Parathyroid adenoma (tissue), 2 donors: Measurements from ENCODE around the gene HSPA12A.

ENCODE experiments used
- H2AFZ ChIP-seq: fragments of 300-600 bp; sonication (generic); one replicate; pipeline ENCODE4 v1.7.0; 2017; ENCODE audit warnings: antibody characterized with exemption, mild to moderate bottlenecking
- H3K27ac ChIP-seq: fragments of 300-600 bp; sonication (generic); one replicate; pipeline ENCODE4 v1.7.0; 2017
- H3K27me3 ChIP-seq: fragments of 300-600 bp; sonication (generic); one replicate; pipeline ENCODE4 v1.7.0; 2017; ENCODE audit warnings: low read length; ENCODE audit not compliant: control insufficient read depth, insufficient read depth
- H3K36me3 ChIP-seq: fragments of 300-600 bp; sonication (generic); one replicate; pipeline ENCODE4 v1.7.0; 2017; ENCODE audit warnings: low read length; ENCODE audit not compliant: control insufficient read depth, insufficient read depth
- H3K4me1 ChIP-seq: fragments of 300-600 bp; sonication (generic); one replicate; pipeline ENCODE4 v1.7.0; 2017; ENCODE audit warnings: control low read depth
- H3K4me2 ChIP-seq: fragments of 300-600 bp; sonication (generic); one replicate; pipeline ENCODE4 v1.7.0; 2017; ENCODE audit warnings: low read length
- H3K4me3 ChIP-seq: fragments of 300-600 bp; sonication (generic); one replicate; pipeline ENCODE4 v1.7.0; 2017; ENCODE audit warnings: low read depth, low read length
- H3K79me2 ChIP-seq: fragments of 300-600 bp; sonication (generic); one replicate; pipeline ENCODE4 v1.7.0; 2017; ENCODE audit warnings: control low read depth
- H3K9ac ChIP-seq: fragments of 300-600 bp; sonication (generic); one replicate; pipeline ENCODE4 v1.7.0; 2017; ENCODE audit warnings: mild to moderate bottlenecking
- H3K9me3 ChIP-seq: fragments of 300-600 bp; sonication (generic); one replicate; pipeline ENCODE4 v1.7.0; 2017; ENCODE audit warnings: low read length; ENCODE audit not compliant: control insufficient read depth
- TF ChIP-seq, protein P1 (sequence below): fragments of 300-600 bp; sonication (generic); IDR thresholded peaks from one replicate; pipeline ENCODE4 v1.7.0; 2017; ENCODE audit warnings: antibody characterized with exemption, mild to moderate bottlenecking
- donor health status: primary hyperparathyroidism.

Gene HSPA12A

DNA sequence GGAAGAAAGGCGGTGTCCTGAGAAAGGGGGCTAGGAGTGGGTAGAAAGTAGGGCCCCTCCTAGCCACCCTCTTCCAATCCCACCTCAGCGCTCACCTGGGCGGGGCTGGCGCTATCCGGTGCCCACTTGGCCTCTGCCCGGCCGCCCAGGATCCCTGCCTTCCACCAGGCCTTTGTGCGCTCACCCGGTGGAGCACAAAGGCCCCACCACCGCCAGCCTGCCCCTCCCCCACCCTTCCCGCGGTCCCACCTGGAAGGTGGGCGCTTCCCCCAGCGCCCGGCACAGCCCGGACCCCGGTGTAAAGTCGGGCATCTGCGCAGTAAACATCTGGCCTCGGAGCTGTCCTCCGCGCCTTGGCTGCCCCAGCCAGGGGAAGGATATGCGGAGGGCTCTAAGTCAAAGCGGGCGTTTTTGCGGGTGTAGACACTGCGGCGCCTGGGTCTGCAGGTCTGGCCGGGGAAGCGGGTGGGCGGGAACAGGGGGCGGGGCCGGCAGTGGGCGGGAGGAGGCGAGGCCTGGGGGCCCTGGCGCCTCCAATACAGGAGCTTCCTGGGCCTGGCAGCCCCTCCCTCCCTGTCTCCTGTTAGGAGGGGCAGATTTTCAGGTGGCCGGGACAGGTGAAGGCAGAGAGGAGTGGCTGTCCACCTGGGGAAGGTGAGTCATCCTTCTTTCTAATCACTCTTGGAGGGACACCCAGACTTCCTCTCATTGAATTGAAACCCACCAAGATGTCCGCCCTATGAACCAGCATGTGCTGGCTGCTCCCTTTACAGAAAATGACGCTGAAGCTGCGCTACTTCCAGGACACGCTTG lies 72.3 kb downstream of the HSPA12A start:
- no peaks in the 10 kb centered on the region for H3K36me3 ChIP-seq
- H3K4me3 ChIP-seq = no peak overlapping the region
- no peak overlapping the region for H3K4me2 ChIP-seq
- no peak overlapping the region for H3K27ac ChIP-seq
- H3K9ac ChIP-seq = no peak overlapping the region
- TF ChIP-seq, protein P1, sequence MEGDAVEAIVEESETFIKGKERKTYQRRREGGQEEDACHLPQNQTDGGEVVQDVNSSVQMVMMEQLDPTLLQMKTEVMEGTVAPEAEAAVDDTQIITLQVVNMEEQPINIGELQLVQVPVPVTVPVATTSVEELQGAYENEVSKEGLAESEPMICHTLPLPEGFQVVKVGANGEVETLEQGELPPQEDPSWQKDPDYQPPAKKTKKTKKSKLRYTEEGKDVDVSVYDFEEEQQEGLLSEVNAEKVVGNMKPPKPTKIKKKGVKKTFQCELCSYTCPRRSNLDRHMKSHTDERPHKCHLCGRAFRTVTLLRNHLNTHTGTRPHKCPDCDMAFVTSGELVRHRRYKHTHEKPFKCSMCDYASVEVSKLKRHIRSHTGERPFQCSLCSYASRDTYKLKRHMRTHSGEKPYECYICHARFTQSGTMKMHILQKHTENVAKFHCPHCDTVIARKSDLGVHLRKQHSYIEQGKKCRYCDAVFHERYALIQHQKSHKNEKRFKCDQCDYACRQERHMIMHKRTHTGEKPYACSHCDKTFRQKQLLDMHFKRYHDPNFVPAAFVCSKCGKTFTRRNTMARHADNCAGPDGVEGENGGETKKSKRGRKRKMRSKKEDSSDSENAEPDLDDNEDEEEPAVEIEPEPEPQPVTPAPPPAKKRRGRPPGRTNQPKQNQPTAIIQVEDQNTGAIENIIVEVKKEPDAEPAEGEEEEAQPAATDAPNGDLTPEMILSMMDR = no peak
- H2AFZ ChIP-seq = no peak overlapping the region
- no peaks in the 10 kb centered on the region for H3K27me3 ChIP-seq
- peaks cover 12% of the 10 kb centered on the region for H3K4me1 ChIP-seq
- no peaks in the 10 kb centered on the region for H3K9me3 ChIP-seq
- no peaks in the 10 kb centered on the region for H3K79me2 ChIP-seq

DNA sequence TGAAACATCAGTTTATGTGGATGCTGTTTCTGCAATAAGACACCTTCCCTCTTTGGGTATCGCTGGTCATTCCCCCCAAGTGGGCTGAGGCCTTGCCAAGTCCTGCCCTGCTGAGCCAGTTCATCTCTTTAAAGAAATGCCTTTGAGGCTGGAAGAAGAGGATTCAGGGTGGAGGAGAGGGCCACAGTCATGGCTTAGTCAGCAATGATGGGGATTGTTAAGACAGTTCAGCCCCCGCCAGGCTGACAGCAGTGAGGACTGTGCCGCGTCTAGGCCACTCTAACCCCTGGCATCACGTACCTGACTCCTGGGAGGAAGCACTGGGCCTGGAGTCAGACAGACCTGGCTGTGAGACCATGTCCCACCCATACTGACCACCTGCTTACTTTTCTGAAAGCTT lies 73.3 kb downstream of the HSPA12A start:
- H3K4me3 ChIP-seq = no peak overlapping the region
- H3K9me3 ChIP-seq = no peaks in the 10 kb centered on the region
- H3K9ac ChIP-seq = no peak overlapping the region
- TF ChIP-seq, protein P1 = no peak
- no peak overlapping the region for H3K27ac ChIP-seq
- no peaks in the 10 kb centered on the region for H3K36me3 ChIP-seq
- H3K4me1 ChIP-seq = peaks cover 12% of the 10 kb centered on the region
- no peaks in the 10 kb centered on the region for H3K27me3 ChIP-seq
- no peak overlapping the region for H2AFZ ChIP-seq
- H3K4me2 ChIP-seq = no peak overlapping the region
- no peaks in the 10 kb centered on the region for H3K79me2 ChIP-seq

DNA sequence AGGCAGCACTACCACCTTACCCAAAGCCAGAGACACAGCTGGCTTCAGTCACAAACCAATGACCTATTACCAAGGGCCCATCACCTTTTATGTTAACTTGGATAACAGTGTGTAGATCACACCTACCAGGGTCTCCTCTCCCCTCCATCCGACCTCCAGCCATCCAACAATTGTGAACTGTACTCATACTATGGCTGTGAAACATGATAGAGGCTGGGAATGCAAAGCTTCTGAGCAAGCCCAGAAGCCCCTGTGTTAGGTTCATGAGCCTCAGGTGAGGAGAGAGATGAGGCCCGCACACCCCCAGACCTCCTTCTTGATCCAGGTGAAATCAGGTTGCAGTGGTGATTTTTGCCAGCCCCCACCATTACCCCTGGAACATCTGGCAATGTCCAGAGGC lies 73.9 kb downstream of the HSPA12A start:
- no peak overlapping the region for H3K9ac ChIP-seq
- TF ChIP-seq, protein P1 = no peak
- no peak overlapping the region for H3K4me2 ChIP-seq
- H3K79me2 ChIP-seq = no peaks in the 10 kb centered on the region
- H3K27me3 ChIP-seq = no peaks in the 10 kb centered on the region
- H3K4me1 ChIP-seq = peaks cover 12% of the 10 kb centered on the region
- no peak overlapping the region for H3K27ac ChIP-seq
- H3K4me3 ChIP-seq = no peak overlapping the region
- H3K36me3 ChIP-seq = no peaks in the 10 kb centered on the region
- no peaks in the 10 kb centered on the region for H3K9me3 ChIP-seq
- H2AFZ ChIP-seq = no peak overlapping the region

GRCh38 chr10:116668018-116668417 lies 74.3 kb downstream of the HSPA12A start:
- Histone ChIP-seq H3K9me3 (no peaks in the 10 kb centered on the region), H3K4me2 (no peak overlapping the region), H3K36me3 (no peaks in the 10 kb centered on the region), H2AFZ (no peak overlapping the region), H3K4me1 (peaks cover 12% of the 10 kb centered on the region), H3K9ac (no peak overlapping the region), H3K27me3 (no peaks in the 10 kb centered on the region), H3K4me3 (no peak overlapping the region), H3K79me2 (no peaks in the 10 kb centered on the region), H3K27ac (no peak overlapping the region)
- TF ChIP-seq, protein P1 = no peak

GRCh38 chr10:116667484-116667883 lies 74.9 kb downstream of the HSPA12A start:
- TF ChIP-seq, protein P1 = no peak
- no peaks in the 10 kb centered on the region for H3K27me3 ChIP-seq

More at GRCh38 chr10:116667484-116667883, 74.9 kb downstream of the HSPA12A start:
- H3K9ac ChIP-seq = no peak overlapping the region
- H3K27ac ChIP-seq = no peak overlapping the region
- H3K4me3 ChIP-seq = no peak overlapping the region
- peaks cover 12% of the 10 kb centered on the region for H3K4me1 ChIP-seq
- H3K36me3 ChIP-seq = no peaks in the 10 kb centered on the region
- no peak overlapping the region for H2AFZ ChIP-seq
- no peak overlapping the region for H3K4me2 ChIP-seq
- no peaks in the 10 kb centered on the region for H3K9me3 ChIP-seq
- no peaks in the 10 kb centered on the region for H3K79me2 ChIP-seq
